NCI-H1417 (cell line): ENCODE measurements around the gene FSTL4.

ENCODE experiments used
- DNase-seq, 3 experiments: peaks; one replicate each; lab custom pipeline; 2025; lab: John Stamatoyannopoulos, UW

The FSTL4 gene

DNA sequence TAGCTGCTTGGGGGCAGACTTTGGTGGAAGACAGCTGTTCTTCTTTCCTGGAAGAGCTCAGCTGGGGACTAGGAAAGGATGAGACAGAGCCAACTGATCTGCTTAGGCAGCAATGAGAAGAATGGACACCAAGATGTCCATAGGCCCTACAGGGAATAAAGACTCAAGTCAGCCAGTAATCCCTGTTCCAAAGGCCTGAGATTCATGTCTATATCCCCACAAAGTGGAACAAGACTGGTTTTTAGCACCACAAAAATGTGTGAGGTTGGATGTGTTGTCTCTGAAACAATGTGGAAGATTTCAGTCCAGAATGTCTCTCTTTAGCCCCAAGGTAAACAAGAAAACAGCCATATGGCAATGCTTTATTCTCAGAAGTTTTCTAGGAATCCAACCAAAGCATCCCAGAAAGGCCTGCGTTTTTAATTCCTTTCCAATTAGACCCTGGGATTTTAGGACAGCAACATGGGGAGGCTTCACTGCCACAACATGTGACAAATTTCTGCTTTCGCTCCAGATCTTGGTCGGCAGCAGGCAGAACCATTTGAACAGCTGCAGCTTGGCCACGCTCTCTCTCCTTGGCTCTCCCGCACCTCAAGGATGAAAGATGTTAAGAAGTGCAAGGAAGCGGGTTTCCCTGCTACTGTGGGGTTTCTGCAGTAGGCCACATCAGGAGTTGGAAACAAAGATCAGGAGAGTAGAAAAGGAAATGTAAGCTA is 245.1 kb downstream of the FSTL4 start:
- no peak for DNase-seq

DNA sequence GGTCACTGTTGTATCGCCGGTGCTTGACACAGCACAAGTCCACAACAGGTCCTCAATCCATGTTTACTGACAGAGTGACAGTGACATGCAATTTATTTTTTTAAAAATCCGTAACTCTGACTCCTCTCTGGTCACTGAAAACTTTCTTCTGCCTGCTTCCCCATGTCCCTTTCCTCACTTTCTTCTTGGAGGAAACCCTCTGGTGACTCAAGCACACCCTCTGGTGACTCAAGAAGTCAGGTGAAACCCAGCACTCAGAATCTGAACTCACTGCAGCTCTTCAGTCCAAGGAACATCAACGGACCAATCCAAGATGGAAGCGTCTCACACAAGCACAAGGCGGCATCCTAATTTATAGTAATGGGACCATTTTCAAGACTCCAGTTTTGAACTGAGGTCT is 245.9 kb downstream of the FSTL4 start:
- no peak for DNase-seq

- DNase-seq: no peak
These were observed 246.6 kb downstream of the FSTL4 start for GRCh38 chr5:133365738-133366137.

DNA sequence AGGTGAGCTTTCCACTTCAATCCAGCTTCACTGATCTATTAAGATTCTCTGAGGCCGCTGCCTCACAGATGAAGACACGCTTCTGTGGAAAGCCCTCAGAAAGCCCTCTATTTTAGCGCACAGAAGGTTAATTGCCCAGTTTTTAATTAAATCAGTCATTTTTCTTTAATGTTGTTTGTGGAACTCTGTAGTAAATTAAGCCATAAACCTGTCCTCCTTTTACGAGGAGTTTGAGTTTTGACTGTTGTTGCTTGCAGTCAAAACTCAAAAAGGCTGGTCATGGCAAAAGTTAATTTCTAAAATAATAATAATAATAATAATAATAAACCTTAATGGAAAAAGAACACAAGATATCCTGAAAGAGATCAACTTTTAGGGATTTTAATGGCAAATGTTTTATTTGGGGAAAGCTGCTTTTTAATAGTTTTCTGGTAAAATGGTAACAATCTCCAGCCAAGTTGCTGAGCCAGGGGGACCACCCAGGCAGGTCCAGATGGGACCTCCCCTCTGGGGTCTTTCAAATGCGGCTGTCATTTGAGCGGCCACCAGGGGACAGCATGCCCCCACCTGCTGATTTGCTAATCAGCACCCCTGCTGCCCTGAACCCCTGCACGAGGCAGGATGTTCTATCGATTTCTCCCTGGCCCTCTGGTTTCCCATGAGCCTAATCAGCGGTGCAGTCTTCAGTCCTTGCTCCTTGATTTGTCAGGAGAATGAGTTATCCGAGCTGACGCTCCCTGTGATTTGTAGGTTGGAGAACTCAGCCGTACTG is 247.2 kb downstream of the FSTL4 start:
- DNase-seq: no peak

DNA sequence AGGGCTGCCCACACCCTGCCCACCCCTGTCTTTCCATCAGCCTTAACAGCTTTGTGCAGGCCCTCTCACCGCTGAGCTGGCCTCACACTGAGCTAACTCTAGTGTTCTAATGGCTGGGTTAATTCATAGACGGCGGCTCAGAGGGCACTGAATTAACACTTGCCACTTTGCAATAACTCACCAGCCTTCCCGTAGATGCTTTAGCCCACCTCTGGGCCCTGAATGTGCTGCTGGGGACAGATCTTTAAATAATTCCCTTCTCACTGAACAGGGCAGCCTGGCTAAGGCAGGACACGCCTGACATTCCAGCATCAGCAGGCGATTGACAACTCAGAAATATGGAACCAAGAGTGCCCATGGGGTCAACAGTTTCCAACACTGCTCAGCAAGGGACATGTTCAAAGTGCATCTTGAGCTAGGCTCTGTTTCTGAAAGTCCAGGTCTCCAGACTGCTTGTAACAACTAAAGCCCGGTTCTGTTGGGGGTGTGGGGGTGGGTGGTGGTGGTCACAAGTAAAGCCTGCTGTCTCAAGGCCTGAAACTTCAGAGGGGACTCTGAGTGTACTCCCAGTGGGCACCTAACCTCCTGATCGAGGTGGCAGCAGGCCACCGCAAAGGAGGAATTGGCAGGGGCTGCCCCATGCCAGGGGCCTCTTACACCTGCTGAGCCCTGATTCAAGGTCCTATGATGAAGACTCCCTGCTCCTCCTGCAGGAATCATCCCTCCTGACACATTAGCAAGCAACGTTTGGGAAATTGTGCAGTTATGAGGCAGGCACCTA is 248.3 kb downstream of the FSTL4 start:
- no peak for DNase-seq

DNA sequence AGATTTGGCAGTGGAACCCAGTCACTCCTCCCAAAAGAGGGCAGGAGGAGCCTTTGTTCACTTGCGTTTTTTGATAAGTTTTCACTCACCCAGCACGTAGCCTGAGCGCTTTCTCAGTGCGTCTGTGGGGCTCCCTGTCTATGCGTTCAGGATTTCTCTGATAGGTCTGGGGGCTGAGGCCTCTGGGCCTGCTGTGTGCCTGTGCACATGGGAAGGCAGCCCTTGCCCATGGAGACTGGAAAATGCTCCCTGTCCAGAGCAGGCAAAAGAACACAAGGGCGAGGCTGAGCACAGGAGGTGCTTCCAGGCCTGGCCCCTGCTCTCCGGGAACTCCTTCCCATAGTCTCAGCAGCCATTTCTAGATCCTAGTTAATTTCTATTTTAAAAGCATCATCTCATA is 249.9 kb downstream of the FSTL4 start:
- no peak for DNase-seq

DNA sequence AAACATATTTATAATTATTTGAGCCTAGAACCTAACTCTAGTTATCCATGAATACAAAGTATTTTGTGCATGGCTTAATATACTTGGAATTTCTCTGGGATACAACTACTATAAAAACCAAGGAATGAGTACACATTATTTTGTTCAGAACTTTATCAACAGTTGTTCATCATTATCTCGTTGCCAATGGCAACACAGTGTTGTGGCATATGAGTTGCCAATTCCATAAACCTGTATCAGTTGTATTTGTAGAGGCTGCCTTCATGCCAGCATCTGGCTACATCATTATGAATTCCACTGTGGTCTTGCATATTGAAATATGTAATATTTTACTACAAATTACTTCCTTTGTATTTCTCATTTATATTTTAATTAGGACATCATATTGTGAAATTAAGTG is 250.4 kb downstream of the FSTL4 start:
- no peak for DNase-seq

GRCh38 chr5:133360693-133361472 is 251.5 kb downstream of the FSTL4 start:
- peak in 1 of 3 experiments; percentile 17 for DNase-seq

DNA sequence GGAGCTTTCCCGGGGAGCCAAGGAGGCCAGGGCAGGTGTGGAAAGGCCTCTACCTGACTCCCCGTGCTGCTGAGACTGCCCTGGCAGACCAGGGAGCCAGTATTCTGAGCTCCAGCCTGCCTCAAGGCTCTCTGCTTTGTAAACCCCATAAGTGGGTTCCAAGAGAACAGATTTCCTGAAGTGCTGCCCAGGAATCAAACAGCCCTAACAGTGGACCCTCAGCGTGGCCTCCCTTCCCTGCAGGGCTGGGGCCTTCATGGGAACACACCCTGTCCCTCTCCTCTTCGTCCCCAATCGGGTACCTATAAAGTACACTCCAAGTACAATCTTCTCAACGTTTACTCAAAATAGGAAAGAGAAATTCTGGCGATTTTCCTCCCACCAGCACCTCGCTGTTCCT is 252.5 kb downstream of the FSTL4 start:
- no peak for DNase-seq

GRCh38 chr5:133358271-133358670 is 254.1 kb downstream of the FSTL4 start:
- DNase-seq: no peak

DNA sequence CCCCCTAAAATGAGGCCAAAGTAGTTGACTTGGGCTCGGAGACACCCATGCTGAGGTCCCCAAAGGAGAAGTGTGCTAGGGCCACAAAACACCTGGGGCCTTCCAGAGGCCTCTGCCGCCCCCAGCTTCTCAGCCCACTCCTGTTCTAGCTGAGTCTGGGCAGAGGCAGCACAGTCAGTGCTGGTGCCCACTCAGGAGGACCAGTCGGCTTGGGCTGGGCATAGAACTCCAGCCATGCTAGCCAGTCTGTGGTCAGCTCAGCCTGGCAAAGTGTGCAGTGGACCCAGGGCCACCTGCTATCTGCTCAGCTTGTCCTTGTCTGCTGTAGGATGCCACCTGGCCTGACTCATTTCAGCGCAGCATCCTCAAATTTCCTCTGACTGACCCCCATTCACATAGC is 254.6 kb downstream of the FSTL4 start:
- no peak for DNase-seq

DNA sequence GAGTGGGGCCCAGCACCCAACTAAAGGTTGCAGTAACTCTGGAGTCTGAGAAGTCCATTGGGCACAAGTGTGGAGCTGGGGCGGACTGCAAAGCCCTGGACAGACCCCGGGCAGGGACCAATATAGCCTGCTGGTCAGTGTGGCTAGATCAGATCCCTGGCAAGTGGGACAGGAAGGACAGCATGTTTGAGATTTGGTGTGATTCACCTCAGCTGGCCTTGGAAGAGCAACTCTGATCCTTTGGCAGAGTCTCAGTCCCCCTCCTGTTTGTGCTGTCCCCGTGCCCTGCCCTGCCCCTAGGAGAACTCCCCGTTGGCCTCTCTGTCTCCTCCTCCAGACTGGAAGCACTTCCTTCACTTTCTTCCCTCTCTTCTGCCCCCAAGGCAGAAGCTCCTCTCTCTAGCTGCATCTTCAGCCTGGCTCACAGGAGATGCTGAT is 255.3 kb downstream of the FSTL4 start:
- no peak for DNase-seq

DNA sequence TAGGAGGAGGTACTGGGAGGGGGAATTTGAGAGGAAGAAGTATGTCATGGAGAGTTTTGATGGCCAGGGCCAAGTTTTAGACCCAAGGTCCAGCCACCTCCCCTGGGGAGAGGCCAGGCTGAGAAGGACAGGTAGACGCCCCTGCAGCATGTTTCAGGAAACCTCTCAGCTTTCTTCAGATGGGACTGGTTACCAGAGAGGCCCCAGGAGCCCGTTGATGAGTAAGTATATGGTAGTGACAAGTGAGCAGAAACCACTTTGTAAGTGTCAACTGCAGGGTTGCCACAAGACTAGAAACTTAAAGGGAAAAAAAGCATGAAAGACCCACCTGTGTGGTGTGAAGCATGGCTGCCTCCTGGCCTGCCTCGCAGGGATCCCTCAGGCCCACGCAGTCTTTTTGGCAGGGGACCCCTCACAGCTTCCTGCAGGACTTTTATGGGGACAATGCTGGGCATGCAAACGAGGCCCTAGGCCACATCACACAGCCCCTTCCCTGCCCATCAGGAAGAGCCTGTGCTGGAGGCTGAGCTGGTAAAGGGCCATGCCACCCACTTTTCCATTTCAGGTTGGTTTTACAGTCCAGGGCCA is 255.9 kb downstream of the FSTL4 start:
- no peak for DNase-seq

- peak in 1 of 3 experiments; percentile 13 for DNase-seq
These were observed 257.8 kb downstream of the FSTL4 start for GRCh38 chr5:133354323-133355185.

DNA sequence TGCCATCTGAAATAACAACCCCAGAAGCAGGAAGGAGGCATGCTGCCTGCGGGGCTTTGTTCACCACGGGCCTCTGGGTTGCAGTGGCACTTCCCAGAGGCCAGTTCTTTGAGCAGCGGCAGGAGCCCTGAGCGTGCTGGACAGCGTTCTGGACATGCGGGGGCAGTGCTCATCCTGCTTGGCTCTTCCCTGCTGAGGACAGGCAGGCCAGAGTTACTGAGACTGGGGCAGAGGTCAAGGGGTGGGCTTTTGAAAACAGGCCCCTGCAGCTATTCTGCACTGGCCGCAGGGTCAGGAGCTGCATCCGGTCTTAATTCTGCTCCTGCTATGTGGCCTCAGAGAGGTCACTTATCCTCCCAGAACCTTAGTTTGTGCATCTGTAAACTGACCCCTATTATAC is 258.6 kb downstream of the FSTL4 start:
- no peak for DNase-seq

DNA sequence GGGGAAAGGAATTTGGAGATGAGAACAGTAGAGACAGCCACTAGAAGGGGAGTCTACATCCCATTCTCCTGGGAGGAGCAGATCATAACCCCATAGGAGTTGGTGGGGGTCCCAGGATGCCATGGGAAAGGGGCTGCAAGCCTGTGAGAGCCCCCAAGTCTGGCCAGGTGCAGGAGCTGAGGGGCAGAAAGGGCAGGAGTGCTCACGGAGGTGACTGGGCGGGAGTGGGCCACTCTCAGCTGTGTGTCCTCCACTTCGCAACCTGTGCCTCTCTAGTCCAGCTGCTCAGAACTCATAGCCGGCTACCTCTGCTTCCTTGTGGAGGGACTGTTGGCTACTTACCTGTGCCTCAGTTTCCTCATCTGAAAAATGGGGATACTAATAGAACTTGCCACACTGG is 263.9 kb downstream of the FSTL4 start:
- DNase-seq: no peak

GRCh38 chr5:133347039-133347438 is 265.3 kb downstream of the FSTL4 start:
- no peak for DNase-seq

DNA sequence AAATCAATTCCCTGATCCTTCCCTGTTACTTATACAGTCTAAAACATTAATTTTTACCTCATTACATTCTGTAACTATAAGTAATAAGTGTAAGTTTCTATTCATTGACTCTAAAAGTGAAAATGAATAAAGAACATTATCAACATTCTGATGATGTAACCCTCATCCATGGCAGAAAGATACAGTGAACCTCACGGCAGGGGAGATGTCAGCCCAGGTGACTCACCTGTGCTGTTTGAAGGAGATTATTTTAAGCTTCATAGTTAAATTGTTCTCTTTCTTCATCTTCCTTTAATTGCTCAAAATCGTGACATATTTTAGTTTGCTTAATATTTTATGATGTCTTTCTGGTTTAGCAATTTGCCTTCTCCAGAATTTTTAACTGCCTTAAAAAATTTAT is 268.1 kb downstream of the FSTL4 start:
- DNase-seq: no peak

GRCh38 chr5:133343196-133343595 is 269.1 kb downstream of the FSTL4 start:
- no peak for DNase-seq

- no peak for DNase-seq
These were observed 270.2 kb downstream of the FSTL4 start for GRCh38 chr5:133341915-133342710.
